ENCODE measurements around the gene CDKAL1.

Gene CDKAL1

DNA sequence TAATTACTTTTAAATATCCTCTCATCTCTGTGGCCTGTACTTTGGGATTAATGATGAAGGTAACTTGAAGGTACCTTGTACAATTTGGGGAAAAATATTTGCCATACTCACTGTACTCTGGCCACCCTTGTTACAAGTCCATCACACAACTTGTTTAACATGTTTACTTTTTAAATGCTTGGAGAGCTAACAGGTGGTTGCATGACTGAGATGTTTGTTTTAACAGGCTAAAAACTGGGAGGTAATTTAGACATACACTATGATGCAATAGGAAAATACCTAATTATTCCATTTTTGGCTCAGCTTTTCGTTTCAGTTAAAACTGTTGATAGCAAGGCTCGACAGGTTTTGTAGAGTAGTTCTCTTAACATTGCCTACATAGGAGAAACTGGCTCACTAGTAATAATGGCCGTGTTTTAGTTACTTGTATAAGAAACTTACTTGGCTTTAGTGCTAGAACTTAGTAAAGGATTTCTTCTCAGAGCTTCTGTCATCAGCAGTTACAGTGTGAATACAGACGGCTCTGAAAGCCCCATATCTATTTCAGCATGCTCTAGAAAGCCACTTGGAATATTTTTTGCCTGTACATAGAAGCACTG lies 569.5 kb downstream of the CDKAL1 start:
- DNase-seq (ENCODE audit: low read depth in 2 of 2): no peak

DNA sequence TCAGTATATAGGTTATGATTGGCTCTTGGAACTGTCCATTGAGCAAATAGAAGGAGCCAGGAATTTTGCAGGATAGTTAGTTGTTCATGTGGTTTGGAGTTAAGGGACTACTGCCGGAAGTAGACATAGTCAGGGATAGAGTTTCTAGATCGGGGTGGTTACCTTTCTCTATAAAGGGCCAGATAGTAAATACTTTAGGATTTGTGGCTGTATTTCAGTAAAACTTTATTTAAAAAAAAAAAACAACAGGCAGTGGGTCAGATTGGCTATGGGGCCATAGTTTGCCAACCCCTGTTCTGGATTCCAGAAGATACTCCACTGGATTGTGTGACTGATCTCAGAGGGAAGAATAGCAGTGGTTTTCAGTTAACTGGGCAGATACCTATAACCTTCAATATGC lies 570.0 kb downstream of the CDKAL1 start:
- no peak for DNase-seq (ENCODE audit: low read depth in 2 of 2)

DNA sequence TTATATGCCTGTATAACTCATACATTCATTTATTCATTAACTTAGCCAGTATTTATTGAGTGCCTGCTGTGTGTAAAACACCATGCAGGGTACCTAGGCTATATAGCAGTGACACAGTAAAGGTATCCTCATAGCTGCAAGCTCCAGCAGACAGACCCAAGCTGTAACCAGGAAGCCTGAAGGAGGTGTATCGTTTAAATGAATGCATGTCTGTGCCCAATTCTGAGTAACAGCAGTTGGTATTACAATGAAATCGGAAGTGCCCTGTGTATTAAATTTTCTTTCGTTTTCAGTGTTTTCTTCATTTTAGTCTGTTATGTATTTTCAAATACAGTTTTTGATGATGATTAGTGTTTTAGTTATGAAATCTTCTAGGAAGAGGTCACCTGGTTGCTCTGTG lies 573.5 kb downstream of the CDKAL1 start:
- no peak for DNase-seq (ENCODE audit: low read depth in 2 of 2)

DNA sequence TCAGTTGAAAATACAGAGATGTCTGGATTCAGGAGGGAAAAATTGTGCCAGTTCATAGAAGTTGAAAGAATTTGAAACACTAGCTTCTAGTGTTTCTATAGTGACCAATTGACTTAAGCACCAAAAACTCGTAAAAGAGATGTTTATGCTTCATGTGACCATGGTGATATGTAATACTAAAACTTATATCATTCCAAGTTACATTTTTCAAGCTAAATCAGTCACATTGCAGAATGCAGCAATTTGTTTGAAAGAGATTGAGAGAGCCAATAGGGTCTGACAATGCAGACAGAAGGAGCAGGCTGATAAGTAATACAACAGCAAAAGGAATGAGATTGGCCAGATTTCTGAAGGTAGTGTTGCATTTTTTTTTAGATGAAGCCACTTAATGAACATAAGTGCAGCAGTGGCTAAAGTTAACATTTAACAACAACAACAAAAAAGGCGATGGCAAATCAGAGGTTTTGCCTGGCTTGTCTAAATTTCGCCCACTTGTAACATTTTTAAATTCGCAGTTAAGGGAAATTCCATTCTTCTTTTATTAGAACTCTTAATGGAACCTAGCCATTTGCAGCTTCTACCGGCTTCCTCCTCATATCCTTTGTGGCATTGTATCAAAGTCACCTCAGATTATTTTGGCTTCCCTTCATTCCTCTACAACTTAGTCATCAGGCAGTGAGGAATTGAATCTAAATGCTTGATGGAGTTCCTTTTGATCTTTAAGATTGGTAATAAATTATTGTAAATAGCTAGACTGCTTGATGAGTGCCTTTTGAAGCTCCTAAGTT lies 575.3 kb downstream of the CDKAL1 start:
- no peak for DNase-seq (ENCODE audit: low read depth in 2 of 2)

DNA sequence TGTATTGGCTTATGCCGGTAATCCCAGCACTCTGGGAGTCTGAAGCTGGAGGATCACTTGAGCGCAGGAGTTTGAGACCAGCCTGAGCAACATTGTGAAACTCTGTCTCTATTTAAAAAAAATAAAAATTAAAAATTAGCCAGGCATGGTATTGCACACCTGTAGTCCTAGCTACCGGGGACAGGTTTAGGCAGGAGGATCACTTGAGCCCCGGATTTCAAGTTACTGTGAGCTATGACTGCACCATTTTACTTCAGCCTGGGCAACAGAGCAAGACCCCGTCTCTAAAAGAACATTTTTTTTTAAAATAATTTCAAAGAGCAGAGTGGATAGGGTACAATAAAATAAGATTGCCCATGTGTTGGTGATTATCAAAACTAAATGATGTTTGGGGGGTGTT lies 576.4 kb downstream of the CDKAL1 start:
- DNase-seq (ENCODE audit: low read depth in 2 of 2): no peak

DNA sequence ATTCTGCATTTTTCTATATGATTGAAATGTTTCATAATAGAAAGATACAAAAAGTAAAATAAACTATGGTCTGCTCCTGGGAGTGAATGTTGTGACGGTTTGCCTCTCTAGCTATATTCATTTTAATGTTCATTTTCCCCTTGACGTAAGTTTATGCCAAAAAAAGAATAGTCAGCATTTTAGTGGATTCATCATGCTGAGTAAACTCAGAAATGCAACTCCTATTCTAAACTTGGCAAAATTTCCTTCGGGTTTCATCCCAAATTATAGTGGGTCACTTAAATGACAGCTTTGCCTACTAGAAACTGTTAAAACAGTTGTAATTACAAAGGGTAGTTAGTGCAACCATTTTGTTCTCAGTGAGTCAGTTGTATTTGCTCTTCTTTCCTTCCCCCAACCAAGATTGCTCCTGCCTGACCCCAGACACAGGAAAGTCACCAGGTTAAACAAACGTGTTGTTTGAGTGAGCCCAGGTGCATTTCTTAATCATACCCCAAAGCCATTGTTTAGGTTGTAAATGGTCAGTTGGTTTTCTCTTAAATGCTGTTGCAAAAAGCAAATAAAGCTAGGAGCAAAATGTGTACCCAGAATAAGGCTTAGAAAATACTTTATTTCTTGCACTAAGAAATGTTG lies 577.0 kb downstream of the CDKAL1 start:
- DNase-seq (ENCODE audit: low read depth in 2 of 2): no peak

DNA sequence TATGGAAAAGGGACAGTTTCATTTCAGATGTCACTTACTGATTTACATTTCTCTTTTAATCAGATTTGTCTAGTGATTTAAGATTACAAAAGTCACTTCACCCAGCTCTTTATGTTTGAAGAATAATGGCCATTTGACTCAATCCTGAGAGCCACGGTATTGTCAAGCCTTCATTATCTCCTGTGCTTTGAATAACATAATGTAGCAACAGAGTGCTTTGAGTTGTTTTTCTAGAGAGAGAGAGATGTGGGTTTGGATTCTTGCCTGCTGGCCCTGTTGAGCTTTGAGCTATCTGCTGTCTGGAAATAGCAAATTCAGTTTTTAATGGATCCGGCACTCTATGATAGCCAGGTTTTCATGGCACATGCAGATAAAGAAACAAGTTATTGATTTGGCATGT lies 580.9 kb downstream of the CDKAL1 start:
- no peak for DNase-seq (ENCODE audit: low read depth in 2 of 2)

DNA sequence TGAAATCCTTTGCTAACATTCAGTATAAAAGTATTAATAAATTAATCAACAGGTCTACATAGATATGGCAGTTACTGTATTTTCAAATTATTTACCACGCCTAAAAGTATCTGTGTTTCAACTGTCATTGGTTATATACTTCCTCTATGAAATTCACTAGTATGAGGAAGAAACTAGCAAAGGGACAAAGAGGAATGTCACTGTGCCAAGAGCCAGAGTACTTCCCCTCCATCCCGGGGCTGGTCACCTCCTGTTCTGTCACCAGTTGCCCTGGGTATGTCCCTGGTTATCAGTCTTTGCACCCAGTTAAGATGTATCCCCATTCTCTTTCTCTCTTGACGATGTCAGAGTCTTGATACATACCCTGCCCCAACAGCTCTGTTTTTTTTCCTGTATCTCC lies 582.5 kb downstream of the CDKAL1 start:
- no peak for DNase-seq (ENCODE audit: low read depth in 2 of 2)

DNA sequence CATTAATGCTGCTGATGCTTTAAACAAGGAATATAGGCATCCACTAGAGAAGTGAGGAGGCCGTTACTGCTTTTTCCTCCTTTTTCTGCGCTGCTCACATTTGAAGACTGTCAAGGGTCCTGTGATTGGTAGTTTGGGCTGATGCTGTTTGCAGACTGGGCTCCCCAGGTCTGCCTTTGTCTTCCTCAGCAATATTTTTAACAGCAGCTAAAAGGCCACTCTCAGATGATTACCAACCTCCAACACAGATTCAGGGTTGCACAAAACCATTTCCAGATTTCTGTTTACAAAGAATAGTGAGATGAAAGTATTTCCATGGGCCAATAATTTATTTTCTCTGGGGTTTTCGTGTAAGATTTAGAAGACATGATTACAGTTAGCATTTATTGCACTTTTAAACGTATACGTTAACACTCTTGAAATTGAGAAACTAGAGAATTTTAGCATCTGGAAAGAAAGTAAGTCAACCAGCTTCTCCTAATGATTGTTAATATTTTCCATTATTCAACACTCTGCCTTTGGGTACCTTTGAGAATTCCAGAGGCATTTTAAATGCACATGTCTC lies 584.0 kb downstream of the CDKAL1 start:
- DNase-seq (ENCODE audit: low read depth in 2 of 2): no peak

DNA sequence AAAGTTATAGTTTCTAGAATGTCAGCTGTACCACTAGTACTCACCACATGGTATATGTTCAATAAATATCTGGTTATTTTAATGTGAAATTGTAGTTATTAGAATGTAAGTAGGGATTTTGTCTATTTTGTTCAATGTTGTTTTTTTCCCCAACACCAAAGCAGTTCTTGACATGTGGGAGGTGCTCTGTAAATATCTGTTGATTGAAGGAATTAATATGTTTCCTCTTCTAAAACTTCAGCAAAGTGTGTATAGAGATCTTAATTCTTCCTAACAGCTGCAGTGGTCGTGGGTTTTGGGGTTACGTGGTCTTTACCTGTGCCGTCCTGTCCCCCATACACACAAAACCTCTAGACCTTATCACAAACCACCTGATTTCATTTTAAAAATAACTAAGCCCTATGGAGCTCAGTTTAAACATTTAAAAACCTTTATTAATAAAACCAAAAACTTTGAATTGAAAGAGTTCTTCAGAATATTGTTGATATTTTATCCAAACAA lies 587.4 kb downstream of the CDKAL1 start:
- no peak for DNase-seq (ENCODE audit: low read depth in 2 of 2)

DNA sequence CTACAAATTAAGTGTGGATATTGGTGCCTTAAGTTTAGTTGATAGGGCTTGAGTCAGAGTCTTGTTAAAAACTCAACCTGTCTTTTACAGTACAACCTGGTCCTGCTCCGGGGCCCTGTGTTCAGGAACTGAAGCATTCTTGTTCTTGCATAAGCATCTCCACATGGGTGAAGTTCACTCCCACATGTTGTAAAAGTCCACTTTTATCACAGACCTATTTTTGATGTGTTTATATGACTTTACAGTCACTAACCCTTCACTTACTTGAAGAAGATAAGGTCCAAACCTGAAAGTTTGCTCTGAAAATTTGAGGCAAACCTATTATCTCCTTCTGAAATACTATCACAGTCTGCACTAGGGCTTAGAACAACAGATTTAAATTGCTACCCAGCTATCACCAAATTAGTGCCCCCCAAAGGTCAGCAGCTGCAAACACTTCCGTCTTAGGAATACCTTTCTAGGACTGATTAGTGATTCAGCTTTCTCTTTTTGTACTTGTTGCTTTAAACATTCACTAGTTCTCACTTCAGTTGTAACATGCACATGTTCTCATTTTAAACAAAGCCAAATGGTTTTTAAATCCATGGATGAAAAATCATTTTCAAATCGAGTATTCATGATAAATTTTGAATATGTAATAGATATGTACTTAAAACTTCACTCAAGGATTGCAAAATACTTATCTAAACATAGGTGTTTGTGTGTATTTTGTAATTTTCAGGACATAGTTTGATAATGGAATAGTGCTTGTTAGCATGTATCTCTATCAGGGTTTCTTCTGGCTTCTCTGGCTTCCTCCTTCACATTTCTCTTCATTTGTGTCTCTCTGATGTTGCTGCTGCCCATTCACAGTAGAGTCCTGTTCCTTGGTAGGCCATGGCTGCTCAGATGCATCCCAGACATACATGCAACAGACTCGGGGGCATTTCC lies 589.5 kb downstream of the CDKAL1 start:
- no peak for DNase-seq (ENCODE audit: low read depth in 2 of 2)

DNA sequence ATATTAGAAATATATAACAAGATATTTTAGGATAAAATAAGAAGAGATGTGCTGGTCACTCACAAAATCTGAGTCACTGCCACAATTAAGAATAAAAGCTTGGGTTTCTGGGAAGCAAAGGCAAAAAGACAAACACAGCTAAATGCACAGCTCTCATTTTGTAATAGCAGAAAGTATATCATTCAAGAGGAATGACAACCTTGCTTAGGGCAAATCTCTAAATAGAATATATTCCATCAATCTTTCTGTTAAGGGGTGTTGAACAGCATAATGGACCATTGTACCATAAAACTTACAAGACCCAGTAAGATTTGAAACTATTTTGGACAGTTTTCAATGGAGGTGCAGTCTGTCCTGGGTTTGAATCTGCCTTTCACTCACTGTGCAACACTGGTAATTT lies 594.3 kb downstream of the CDKAL1 start:
- DNase-seq (ENCODE audit: low read depth in 2 of 2): no peak

DNA sequence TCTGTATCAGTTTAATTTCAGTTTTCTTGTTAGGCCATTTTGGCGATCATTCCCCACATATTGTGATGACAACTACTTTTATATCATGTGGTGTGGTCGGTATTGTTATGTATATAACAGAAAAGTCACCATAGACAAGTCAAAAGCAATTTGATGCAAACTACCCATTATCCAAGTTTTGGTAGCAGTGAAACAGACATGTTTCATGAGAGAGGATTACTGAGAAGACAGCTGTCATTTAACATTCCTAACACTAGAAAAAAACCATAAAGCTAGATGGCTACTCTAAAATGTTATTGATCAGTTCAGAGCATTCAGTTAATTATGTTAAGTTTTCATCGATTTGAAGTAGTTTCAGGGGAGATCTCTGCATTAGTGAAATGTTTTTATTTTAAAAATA lies 597.1 kb downstream of the CDKAL1 start:
- no peak for DNase-seq (ENCODE audit: low read depth in 2 of 2)

DNA sequence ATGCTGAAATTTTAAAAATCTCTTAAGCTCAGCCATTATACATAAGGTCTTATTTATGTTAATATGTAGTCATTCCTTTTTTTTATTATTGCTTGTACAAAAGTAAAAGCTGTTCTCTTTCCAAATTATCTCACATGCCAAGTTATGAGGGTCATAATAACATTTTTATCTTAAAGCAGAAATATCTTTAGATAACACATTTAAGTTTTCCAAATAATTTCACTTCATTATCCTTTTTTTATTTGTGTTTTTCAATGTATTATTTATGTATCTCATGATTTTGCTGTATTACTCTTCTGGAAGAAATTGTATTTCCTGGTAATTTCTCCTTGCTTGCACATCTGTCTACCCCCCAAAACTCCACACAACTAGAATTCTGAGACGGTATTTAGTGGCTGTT lies 598.2 kb downstream of the CDKAL1 start:
- no peak for DNase-seq (ENCODE audit: low read depth in 2 of 2)

DNA sequence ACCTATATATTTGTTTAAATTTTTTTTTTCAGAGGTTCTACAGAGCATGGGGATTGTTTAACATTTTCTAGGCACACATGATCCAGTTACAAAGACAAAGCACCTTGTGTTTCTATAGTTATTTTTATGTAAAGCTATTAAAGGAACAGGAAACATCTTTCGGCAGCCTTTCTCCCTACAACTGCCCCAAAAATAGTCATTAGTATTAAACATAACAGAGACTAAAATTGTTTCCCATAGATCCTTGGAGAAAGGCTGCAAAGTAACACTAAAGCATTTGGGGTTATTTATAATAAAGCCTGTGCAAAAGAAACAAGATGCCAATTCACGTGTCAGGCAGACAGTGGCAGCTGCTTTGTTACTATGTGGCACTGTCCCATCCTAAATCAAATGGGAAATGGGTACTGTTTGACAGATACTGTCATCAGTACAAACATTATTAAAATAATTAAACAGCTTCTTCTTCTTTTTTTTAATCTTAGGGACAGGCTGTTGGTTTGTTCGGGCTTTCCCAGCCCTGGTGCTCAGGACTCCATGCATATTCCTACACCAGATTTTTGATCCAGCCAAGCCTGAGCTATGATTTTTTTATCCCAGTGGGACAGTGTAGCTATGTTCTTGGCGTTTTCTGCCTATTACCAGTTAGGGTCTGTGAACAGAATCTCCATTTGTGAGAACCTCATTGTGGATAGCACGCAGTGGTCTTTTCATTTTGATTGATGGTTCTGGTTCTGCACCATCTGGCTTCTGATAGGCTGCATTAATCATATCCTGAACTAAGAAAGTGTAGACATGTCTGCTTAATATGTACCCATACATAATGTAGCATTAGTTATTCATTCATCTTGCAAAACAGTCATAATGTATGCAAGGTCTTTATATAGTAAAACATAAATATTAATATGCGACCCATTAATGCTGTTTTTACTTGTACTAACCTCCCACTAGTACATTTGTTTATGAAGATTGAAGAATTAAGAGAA lies 598.9 kb downstream of the CDKAL1 start:
- DNase-seq (ENCODE audit: low read depth in 2 of 2): no peak

DNA sequence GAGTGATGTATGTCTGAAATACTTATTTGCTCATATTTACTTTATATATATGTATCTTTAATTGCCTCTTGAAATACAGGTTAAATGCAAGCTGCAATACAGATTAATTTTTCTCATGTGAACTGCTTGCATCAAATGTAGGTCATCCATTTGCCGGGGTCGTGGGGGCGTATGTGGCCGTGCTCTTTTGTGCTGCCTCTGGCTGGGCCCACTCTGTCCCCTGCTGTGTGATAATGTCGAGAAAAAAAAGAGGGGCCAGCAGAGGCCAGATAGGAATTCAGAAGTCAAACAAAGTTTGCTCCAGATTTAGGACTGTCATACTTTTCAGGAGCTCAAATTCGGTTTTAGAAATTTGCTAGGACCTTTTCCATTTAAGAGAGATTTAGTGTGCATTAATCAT lies 599.6 kb downstream of the CDKAL1 start:
- no peak for DNase-seq (ENCODE audit: low read depth in 2 of 2)

DNA sequence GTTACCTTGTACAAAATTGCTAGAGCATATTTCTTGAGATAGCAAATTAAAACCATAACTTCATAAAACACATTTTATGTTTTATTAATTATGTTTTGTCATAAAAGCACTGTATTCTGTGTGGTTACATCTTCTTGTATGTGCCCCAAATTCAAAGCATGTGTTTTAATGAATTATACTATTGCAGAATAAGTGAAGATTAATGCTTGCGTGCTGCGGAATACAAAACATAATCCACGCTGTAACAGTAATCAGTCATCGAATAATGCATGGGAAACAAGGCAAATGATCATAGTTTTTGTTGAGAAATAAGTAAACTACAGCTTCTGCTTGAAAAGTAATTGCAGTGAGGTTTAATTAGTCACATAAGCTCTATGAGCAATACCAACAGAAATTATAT lies 600.1 kb downstream of the CDKAL1 start:
- DNase-seq (ENCODE audit: low read depth in 2 of 2): no peak

DNA sequence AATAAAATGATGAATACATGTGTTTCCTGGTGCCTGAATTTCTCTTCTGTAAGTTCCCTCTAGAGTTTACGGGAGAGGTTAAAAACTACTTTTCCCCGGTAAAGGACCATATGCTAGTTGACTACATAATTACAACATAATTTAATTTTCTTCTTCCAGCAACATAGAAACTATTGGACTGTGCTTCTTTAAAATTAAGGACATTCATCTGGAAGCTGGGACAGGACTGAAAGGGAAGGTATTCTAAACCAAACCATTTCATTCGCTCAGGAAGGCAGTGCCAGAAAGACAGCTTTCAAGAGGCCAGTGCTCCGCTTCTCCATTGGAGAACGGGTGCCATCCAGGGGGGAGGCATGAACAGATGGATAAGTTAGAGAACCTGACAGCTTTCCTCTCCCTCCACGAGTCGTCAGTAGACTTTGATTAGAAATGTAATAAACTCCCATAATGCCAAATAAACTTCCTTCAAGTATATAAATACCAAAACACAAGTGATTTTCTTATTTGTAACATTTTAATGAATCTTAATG lies 601.3 kb downstream of the CDKAL1 start:
- DNase-seq (ENCODE audit: low read depth in 2 of 2): no peak

DNA sequence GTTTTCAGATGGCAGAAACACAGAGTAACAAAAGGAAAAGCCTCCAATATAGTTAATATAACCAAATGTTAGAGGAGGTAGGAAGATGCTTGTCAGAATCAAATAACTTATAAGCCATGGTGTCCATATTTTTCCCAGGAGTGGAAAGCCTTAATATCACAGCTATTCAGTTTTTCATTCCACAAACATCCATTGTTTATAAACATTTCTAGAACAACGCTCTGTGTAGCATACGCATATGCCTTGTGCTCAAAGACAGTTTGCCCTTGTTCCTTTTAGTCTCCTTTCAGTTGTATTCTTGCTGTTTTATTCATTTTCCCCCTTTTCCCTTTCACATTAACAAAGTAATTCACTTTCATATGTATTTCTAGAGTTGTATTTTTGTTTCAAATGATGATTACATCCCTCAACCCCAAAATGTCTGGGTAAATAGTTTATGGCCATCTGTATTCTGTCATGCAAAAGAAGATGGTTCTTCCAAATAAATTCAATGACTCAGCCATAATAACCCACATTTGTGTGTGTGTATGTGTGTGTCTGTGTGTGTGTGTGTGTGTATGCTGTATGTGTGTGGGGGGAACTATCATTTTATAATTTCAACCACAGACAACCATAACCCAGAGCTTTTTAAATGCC lies 603.6 kb downstream of the CDKAL1 start:
- no peak for DNase-seq (ENCODE audit: low read depth in 2 of 2)

Measured in stimulated activated CD4-positive, alpha-beta T cell treated with anti-CD3 and anti-CD28 coated beads, Interleukin-4, amount 100 ng/mL, for 48 hours (primary cell).